Measurements from ENCODE around the gene DHRSX. TPM values are rescaled to one million over a fixed set of nuclear protein-coding genes. Genes with fewer than 3 reads are reported as not detected.

Gene DHRSX
- total and polyA plus RNA-seq, 10 of the 15 experiments (the other 5 are each of a cell fraction or from before 2014, with no cell fraction given), result 1.7 to 39.5 (median 16.5) TPM

- ChIA-PET POLR2A (no interaction called here), CTCF (no interaction called here), SMC1A (ENCODE audit: uncharacterized antibody, unreplicated experiment) (no interaction called here), RAD21 (ENCODE audit: unreplicated experiment) (no interaction called here)
- no peak overlapping the region for H2AFZ ChIP-seq (ENCODE audit: control insufficient read depth, low read depth, low read length)
- in situ Hi-C loops (cut with MboI), result no loop called here
- H3K4me2 ChIP-seq (ENCODE audit: control insufficient read depth, insufficient read depth), result no peak overlapping the region
- no TSS peak for BruUV-seq (replicated peaks)
- H3K9me3 ChIP-seq (replicated peaks; ENCODE audit: control insufficient read depth, insufficient read depth, low read length), result no peaks in the 10 kb centered on the region
- WGBS (ENCODE audit: insufficient coverage, insufficient replicate concordance, low lambda C conversion rate, missing lambda C conversion rate), result 89% methylated on average over 3 of the region's 3 CpGs
- TF ChIP-seq CTCF (IDR thresholded peaks at IDR 0.05 in 2 of 3, conservative IDR thresholded peaks at IDR 0.05 in 1 of 3; ENCODE audit: control insufficient read depth in 2 of 3, extremely low read depth in 1 of 3, insufficient read depth in 1 of 3, low read depth in 3 of 3, low read length in 3 of 3), result no peak
- no peak for TF ChIP-seq RAD21 (IDR thresholded peaks at IDR 0.05; ENCODE audit: insufficient read depth, low read depth, low read length)
- no peak for TF ChIP-seq HDAC6 (IDR thresholded peaks at IDR 0.05; ENCODE audit: unreplicated experiment)
- no peak for TF ChIP-seq STAT1 (conservative IDR thresholded peaks at IDR 0.05)
- no peak for TF ChIP-seq ZBTB40 (IDR thresholded peaks at IDR 0.05; ENCODE audit: borderline replicate concordance)
- TF ChIP-seq NR2C1 (IDR thresholded peaks at IDR 0.05), result no peak
- no peak for ATAC-seq
- H3K4me1 ChIP-seq (ENCODE audit: control insufficient read depth, insufficient read depth, low read length), result no peaks in the 10 kb centered on the region
- H4K20me1 ChIP-seq (ENCODE audit: control insufficient read depth, insufficient read depth), result no peaks in the 10 kb centered on the region
- H3K27ac ChIP-seq (ENCODE audit: control insufficient read depth, insufficient read depth), result no peak overlapping the region
- intact Hi-C loops (cut with micrococcal nuclease; ENCODE audit: unreplicated experiment), result no loop called here
- H3K36me3 ChIP-seq (ENCODE audit: control insufficient read depth in 2 of 2, insufficient read depth in 2 of 2, low read length in 1 of 2), result no peaks in the 10 kb centered on the region
- no peak overlapping the region for H3K4me3 ChIP-seq
- no peaks in the 10 kb centered on the region for H3K79me2 ChIP-seq (ENCODE audit: control insufficient read depth, insufficient read depth, low read length)
- no peak for DNase-seq (ENCODE audit: low read depth, low spot score)
- FAIRE-seq, result no peak
- H3K9ac ChIP-seq (ENCODE audit: control insufficient read depth, insufficient read depth, low read length), result no peak overlapping the region
- no peaks in the 10 kb centered on the region for H3K27me3 ChIP-seq (replicated peaks in 1 of 2; ENCODE audit: control insufficient read depth in 2 of 2, insufficient read depth in 2 of 2, low read length in 1 of 2)
Observed at GRCh38 chrX:2539586-2539985, 38.8 kb upstream of the DHRSX start.
